Panc1 (cell line): ENCODE measurements around the gene PTPN22. TPM values are rescaled to one million over a fixed set of nuclear protein-coding genes. Genes with fewer than 3 reads are reported as not detected.

ENCODE experiments used
- ATAC-seq: fragments of 200-7000 bp; cut with Tn5 transposase; 2 replicates; pipeline ENCODE4 v1.9.1; 2020; ENCODE audit warnings: mild to moderate bottlenecking, moderate library complexity
- BruUV-seq: library from RNA; stranded (reverse); fragments of 400-500 nt; replicated peaks from 2 replicates; lab custom pipeline; 2021; lab: Mats Ljungman, UMichigan
- CTCF ChIA-PET: fragments of 300-600 bp; sonication (Branson Sonifier 250); formaldehyde crosslinking; loops from one replicate; lab custom pipeline; 2022; ENCODE audit warnings: antibody characterized with exemption; lab: Charles Lee
- POLR2A ChIA-PET: fragments of 300-600 bp; sonication (Branson Sonifier 250); formaldehyde crosslinking; loops from one replicate; lab custom pipeline; 2022; ENCODE audit warnings: antibody characterized with exemption; lab: Charles Lee
- DNase-seq: peaks from one replicate; pipeline ENCODE4 v3.0.0-alpha.2; 2010; ENCODE audit warnings: low read depth, low spot score
- H3K27ac ChIP-seq: 2 replicates; pipeline ENCODE4 v1.5.1; 2011; ENCODE audit warnings: mild to moderate bottlenecking, low read length, inconsistent platforms
- H3K27me3 ChIP-seq: fragments of 200-500 bp; sonication (Bioruptor generic); 2 replicates; pipeline ENCODE4 v1.6.0; 2014; ENCODE audit warnings: low read length, inconsistent platforms; ENCODE audit not compliant: control insufficient read depth, insufficient read depth
- H3K36me3 ChIP-seq: fragments of 200-500 bp; sonication (Bioruptor generic); 2 replicates; pipeline ENCODE4 v1.5.1; 2014; ENCODE audit warnings: inconsistent platforms, mild to moderate bottlenecking, low read length, moderate library complexity; ENCODE audit not compliant: control insufficient read depth, insufficient read depth
- H3K4me1 ChIP-seq: 2 replicates; pipeline ENCODE4 v1.5.1; 2011; ENCODE audit warnings: inconsistent platforms, mild to moderate bottlenecking, low read length, moderate library complexity; ENCODE audit not compliant: control insufficient read depth, insufficient read depth
- H3K4me3 ChIP-seq, 2 experiments: 2 replicates each; pipeline ENCODE4 v1.5.1; 2011 to 2012; ENCODE audit warnings: low read depth in 2 of 2, low read length in 2 of 2, mild to moderate bottlenecking in 2 of 2, inconsistent platforms in 1 of 2, moderate library complexity in 1 of 2
- H3K9me3 ChIP-seq: fragments of 200-500 bp; sonication (Bioruptor generic); 2 replicates; pipeline ENCODE4 v1.5.1; 2014; ENCODE audit warnings: low read depth, mild to moderate bottlenecking, inconsistent platforms, low read length, moderate library complexity; ENCODE audit not compliant: control insufficient read depth, insufficient read depth
- POLR2AphosphoS5 ChIP-seq: IDR thresholded peaks from 2 replicates; pipeline ENCODE4 v1.6.1; 2012; ENCODE audit warnings: mild to moderate bottlenecking, low read depth, low read length, moderate library complexity
- SIN3A ChIP-seq: IDR thresholded peaks from 2 replicates; pipeline ENCODE4 v1.6.1; 2012; ENCODE audit warnings: low read depth, mild to moderate bottlenecking, low read length, moderate library complexity, borderline replicate concordance; ENCODE audit not compliant: insufficient read depth
- TCF7L2 ChIP-seq: IDR thresholded peaks from 2 replicates; pipeline ENCODE4 v1.6.1; 2011; ENCODE audit warnings: mild to moderate bottlenecking, low read depth, low read length, inconsistent platforms
- in situ Hi-C: cut with HindIII; loops from 2 replicates; pipeline ENCODE4 v1.10.0; 2016; ENCODE audit warnings: low sequenced_read_pairs, low pct_unique_long_range_greater_than_20kb
- intact Hi-C: fragments of 100-400 bp; cut with micrococcal nuclease; formaldehyde crosslinking; loops from one replicate; pipeline ENCODE4 v1.10.0; 2022; ENCODE audit not compliant: unreplicated experiment
- total RNA-seq: library from RNA; stranded (reverse); gene quantifications from one replicate; pipeline ENCODE4 v1.2.1, GENCODE V29; 2021; ENCODE audit not compliant: unreplicated experiment
- TF ChIP-seq, protein P1 (sequence below): fragments of 450-650 bp; IDR thresholded peaks from 2 replicates; pipeline ENCODE4 v1.5.1; 2017; ENCODE audit warnings: mild to moderate bottlenecking
- TF ChIP-seq, protein P2 (sequence below), 2 experiments: IDR thresholded peaks; 2 replicates each; pipeline ENCODE4 v1.6.1; 2011 to 2012; ENCODE audit warnings: low read depth in 2 of 2, control low read depth in 1 of 2, low read length in 1 of 2, mild to moderate bottlenecking in 1 of 2, moderate library complexity in 1 of 2; ENCODE audit not compliant: insufficient read depth in 1 of 2

PTPN22 gene
- total RNA-seq, 1 experiment from 2014 or later: not detected

GRCh38 chr1:113856401-113856790 lies 15.1 kb downstream of the PTPN22 start:
- intact Hi-C loops: no loop called here
- in situ Hi-C loops: no loop called here
- no peak for DNase-seq
- TF ChIP-seq POLR2AphosphoS5 (no peak), SIN3A (no peak), TCF7L2 (no peak)
- TF ChIP-seq, protein P1, sequence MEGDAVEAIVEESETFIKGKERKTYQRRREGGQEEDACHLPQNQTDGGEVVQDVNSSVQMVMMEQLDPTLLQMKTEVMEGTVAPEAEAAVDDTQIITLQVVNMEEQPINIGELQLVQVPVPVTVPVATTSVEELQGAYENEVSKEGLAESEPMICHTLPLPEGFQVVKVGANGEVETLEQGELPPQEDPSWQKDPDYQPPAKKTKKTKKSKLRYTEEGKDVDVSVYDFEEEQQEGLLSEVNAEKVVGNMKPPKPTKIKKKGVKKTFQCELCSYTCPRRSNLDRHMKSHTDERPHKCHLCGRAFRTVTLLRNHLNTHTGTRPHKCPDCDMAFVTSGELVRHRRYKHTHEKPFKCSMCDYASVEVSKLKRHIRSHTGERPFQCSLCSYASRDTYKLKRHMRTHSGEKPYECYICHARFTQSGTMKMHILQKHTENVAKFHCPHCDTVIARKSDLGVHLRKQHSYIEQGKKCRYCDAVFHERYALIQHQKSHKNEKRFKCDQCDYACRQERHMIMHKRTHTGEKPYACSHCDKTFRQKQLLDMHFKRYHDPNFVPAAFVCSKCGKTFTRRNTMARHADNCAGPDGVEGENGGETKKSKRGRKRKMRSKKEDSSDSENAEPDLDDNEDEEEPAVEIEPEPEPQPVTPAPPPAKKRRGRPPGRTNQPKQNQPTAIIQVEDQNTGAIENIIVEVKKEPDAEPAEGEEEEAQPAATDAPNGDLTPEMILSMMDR: no peak
- TF ChIP-seq, protein P2, sequence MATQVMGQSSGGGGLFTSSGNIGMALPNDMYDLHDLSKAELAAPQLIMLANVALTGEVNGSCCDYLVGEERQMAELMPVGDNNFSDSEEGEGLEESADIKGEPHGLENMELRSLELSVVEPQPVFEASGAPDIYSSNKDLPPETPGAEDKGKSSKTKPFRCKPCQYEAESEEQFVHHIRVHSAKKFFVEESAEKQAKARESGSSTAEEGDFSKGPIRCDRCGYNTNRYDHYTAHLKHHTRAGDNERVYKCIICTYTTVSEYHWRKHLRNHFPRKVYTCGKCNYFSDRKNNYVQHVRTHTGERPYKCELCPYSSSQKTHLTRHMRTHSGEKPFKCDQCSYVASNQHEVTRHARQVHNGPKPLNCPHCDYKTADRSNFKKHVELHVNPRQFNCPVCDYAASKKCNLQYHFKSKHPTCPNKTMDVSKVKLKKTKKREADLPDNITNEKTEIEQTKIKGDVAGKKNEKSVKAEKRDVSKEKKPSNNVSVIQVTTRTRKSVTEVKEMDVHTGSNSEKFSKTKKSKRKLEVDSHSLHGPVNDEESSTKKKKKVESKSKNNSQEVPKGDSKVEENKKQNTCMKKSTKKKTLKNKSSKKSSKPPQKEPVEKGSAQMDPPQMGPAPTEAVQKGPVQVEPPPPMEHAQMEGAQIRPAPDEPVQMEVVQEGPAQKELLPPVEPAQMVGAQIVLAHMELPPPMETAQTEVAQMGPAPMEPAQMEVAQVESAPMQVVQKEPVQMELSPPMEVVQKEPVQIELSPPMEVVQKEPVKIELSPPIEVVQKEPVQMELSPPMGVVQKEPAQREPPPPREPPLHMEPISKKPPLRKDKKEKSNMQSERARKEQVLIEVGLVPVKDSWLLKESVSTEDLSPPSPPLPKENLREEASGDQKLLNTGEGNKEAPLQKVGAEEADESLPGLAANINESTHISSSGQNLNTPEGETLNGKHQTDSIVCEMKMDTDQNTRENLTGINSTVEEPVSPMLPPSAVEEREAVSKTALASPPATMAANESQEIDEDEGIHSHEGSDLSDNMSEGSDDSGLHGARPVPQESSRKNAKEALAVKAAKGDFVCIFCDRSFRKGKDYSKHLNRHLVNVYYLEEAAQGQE (IDR thresholded peaks at IDR 0.05; ENCODE audit: insufficient read depth in 1 of 2, low read depth in 2 of 2, low read length in 1 of 2): no peak
- H3K9me3 ChIP-seq: no peaks in the 10 kb centered on the region
- no peak overlapping the region for H3K27ac ChIP-seq
- CTCF ChIA-PET: no interaction called here
- no peaks in the 10 kb centered on the region for H3K27me3 ChIP-seq
- POLR2A ChIA-PET: no interaction called here
- no peaks in the 10 kb centered on the region for H3K4me1 ChIP-seq
- H3K36me3 ChIP-seq: no peaks in the 10 kb centered on the region
- no peak overlapping the region for H3K4me3 ChIP-seq
- no peak for ATAC-seq
- no TSS peak for BruUV-seq

DNA sequence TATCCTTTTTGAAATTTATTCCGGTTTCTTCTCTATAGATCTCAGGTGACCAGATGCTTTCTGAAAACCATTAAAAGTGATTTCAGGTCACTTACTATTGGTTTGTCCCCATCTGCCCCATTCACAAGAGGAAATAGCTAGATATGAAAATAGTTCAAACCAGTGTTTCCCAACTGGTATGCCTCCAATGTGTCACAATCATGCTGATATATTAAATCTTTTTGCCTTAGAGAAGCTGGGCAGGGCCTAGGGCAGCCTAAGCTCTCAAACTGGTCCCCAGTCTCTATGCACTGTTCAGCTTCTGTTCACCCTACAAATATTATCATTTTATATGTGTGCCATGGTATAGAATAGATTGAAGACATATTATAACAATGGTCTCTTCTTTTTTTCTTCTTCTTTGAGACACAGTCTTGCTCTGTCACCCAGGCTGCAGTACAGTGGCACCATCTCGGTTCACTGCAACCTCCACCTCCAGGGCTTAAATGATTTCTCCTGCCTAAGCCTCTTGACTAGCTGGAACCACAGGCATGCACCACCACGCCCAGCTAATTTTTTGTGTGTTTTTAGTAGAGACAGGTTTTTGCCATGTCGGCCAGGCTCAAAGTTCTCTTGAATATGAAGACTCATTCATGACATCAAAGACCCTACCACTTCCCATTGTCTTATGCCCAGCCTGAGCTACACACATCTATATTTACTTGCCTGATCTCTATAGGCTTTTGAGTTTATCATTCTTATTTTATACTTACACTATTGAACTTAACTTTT lies 15.7 kb downstream of the PTPN22 start:
- POLR2A ChIA-PET: no interaction called here

More for the DNA sequence above, 15.7 kb downstream of the PTPN22 start:
- Histone ChIP-seq H3K27ac (no peak overlapping the region), H3K36me3 (no peaks in the 10 kb centered on the region), H3K4me3 (no peak overlapping the region), H3K4me1 (no peaks in the 10 kb centered on the region), H3K9me3 (no peaks in the 10 kb centered on the region), H3K27me3 (no peaks in the 10 kb centered on the region)
- intact Hi-C loops: no loop called here
- DNase-seq (no peak), ATAC-seq (no peak)
- TF ChIP-seq, protein P2 (IDR thresholded peaks at IDR 0.05; ENCODE audit: insufficient read depth in 1 of 2, low read depth in 2 of 2, low read length in 1 of 2): no peak
- no peak for TF ChIP-seq POLR2AphosphoS5
- TF ChIP-seq SIN3A: no peak
- TF ChIP-seq, protein P1: no peak
- no peak for TF ChIP-seq TCF7L2
- CTCF ChIA-PET: no interaction called here
- in situ Hi-C loops: no loop called here
- no TSS peak for BruUV-seq
